DMS79 (cell line): Measurements from ENCODE around the gene FOXE3.

ENCODE experiments used
- DNase-seq: peaks from one replicate; lab custom pipeline; 2025; lab: John Stamatoyannopoulos, UW

The FOXE3 gene

DNA sequence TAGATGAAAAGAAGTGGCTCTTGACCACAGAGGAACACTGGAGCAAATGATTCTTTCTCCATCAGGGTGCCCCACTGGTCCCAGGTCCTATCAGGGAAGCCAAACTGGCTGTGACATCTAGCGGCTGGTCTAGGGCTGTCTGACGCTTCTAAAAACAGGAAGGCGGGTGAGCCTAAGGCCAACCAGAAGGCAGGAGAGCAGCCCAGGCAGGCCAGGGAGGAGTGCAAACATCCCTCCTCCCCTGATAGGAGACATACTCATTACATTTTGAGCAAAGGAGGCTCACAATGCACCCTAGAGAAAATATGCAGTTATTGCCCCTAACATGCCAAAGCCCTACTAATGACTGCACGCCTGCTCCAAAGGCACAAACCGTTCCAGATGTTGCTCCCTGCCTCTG lies 10.4 kb upstream of the FOXE3 start:
- DNase-seq, result no peak

DNA sequence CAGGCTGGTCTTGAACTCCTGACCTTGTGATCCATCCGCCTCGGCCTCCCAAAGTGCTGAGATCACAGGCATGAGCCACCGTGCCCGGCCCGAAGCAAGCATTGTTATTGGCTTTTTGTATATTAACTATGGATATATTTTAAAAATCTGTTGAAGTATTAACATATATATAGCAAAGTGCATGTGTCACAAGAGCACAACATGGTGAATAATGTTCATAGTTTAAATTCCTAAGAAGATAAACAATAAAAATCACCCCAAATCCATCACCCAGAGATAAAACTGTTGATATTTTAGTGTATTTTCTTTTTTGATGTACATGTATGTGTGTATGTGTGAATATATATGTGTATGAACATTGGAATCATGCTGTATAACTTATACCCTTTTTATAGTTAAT lies 9.1 kb upstream of the FOXE3 start:
- no peak for DNase-seq

GRCh38 chr1:47407481-47407880 lies 8.6 kb upstream of the FOXE3 start:
- no peak for DNase-seq

DNA sequence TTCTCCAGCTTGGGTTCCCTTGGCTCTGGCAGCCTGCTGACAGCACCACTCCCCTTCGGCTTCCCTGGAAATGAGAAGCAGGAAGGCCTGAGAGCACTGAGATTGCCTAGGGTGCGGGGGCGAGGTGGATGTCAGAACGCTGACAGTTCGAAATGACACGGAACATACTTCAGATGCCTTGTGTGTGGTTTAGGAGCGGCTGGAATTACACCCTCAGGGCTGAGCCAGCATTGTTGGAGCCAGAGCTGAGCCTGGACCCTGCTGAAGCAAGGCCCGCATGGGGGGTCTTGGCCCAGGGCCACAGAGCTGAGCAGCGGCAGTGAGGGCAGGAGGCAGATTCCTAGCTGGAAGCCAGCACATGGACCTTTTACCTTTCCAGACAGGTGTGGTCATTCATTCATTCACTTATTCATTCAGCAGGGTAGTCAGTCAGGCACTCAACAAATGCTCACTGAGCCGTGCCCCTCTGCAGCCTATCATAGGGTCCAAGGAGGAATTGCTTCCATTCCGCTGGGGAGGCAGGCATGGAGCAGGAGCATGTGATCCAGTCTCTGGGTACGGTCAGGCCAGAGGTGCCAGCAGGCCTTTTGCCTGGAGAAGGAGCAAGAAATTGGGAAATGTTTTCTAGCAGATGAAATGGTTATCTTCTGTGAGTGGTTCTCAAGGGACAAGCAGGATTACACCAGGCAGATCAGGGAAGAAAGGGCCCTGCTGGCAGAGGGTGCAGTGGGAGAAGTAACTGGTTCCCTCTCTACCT lies 6.6 kb upstream of the FOXE3 start:
- no peak for DNase-seq

- DNase-seq, result no peak
These were observed 6.0 kb upstream of the FOXE3 start for GRCh38 chr1:47410068-47410455.

DNA sequence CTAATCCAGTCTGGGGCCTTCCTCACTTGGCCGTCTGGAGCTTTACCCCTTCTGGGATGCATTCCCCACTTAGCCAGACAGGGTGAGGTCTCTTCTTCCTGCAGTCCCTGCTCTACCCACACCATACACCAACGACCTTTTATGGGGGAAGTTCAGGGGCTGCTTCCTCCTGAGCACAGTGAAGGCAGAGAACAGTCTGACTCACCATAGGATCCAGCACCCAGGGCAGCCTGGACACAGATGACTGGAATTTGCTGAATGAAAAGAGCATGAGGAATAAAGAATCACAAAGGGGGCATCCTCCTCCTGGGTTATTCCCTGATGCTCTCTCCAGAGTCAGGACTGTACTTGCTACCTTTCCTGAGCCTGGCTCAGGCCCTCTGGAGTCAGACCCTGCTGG lies 4.6 kb upstream of the FOXE3 start:
- DNase-seq, result no peak

DNA sequence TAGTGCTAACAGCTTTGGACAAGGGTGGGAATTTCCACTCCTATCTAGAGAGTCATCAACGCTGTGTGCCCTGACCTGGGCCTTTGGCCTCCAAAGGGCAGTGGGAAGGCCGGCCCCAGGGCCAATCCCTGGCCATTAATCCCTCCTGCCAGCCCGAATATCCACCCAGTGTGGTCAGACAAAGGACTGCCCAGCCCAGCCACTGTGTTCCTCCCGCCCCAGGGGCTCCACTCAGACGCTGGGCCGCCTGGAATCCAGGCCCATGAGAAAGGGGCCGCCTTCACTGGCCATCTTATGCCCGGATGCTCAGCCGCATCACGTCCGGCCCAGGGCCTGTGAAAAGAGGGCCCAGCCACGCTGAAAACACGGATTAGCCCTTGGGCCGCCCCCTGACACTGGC lies 3.6 kb upstream of the FOXE3 start:
- no peak for DNase-seq

DNA sequence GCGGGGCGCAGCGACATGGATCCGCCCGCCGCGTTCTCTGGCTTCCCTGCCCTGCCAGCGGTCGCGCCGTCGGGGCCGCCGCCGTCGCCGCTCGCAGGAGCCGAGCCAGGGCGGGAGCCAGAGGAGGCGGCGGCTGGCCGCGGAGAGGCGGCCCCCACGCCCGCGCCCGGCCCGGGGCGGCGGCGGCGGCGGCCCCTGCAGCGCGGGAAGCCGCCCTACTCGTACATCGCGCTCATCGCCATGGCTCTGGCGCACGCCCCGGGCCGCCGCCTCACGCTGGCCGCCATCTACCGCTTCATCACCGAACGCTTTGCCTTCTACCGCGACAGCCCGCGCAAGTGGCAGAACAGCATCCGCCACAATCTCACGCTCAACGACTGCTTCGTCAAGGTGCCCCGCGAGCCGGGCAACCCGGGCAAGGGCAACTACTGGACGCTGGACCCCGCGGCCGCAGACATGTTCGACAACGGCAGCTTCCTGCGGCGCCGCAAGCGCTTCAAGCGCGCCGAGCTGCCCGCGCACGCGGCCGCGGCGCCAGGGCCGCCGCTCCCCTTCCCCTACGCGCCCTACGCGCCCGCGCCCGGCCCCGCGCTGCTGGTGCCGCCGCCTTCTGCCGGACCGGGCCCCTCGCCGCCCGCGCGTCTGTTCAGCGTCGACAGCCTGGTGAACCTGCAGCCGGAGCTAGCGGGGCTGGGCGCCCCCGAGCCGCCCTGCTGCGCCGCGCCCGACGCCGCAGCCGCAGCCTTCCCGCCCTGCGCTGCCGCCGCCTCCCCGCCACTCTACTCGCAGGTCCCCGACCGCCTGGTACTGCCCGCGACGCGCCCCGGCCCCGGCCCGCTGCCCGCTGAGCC lies 459 bp downstream of the FOXE3 start:
- no peak for DNase-seq

DNA sequence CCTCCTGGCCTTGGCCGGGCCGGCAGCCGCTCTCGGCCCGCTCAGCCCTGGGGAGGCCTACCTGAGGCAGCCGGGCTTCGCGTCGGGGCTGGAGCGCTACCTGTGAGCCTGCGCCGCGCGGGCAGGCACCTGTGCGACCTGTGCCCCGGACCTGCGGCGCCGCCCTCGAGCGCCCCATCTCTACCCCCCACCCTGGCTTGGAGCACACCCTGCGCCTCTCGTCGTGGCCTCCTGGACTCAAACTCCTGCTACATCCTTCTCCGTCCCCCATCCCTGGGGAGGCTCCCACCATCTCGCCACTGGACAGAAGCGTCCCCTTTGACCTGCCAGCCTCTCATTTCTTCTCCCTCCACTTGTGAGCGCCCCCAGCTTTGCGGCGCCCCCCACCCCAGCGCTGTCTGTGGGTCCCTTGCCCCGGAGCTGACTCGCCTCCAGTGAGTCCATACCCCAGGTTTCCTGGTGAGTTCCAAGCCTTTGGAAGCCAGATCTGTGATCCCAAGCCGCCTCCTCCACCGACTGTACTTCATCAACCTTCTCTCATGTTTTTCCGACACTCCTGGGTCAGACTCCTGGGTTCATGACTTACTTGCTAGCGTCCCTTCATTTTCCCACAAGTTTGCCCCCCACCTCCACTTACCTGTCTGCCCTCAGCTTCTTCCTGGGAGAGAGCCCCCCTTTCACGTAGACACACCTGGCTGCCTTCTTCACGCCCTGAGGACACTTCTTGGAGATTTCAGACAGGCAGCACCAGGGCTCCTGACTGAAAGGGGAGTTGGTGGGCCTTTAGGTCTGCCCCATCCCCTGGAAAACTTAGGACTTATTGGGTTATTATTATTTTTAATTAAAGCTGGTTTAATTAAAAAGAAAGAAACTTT lies 1.3 kb downstream of the FOXE3 start:
- no peak for DNase-seq

GRCh38 chr1:47418122-47418521 lies 2.0 kb downstream of the FOXE3 start:
- no peak for DNase-seq

DNA sequence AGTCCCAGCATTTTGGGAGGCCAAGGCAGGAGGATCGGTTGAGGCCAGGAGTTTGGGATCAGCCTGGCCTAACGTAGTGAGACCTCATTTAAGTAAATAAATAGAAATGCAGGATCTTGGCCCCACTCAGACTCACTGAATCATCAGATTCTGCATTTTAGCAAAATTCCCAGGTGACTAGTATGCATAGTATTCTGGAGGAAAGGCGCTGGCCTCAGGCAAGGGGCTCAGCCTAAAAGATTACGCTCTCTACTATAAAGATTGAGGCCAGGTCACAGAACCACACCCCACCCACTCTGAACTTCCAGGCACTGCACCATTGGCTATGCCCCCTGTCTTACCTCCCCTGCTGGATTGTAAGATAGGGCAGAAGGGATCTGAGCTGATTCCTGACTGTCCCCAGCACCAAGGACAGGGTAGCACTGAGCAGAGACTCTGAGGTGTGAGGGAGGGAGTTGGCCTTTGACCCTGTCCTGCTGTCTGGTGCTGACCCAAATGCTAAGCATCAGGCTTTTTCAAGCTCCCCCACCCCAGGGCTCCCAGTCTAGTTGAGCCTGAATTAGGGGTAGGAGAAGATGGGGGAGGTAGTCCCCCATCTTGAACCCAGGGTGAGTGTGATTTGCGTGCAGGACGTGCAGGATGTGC lies 2.7 kb downstream of the FOXE3 start:
- no peak for DNase-seq

- DNase-seq, result no peak
These were observed 4.5 kb downstream of the FOXE3 start for GRCh38 chr1:47420547-47420946.

- no peak for DNase-seq
These were observed 7.8 kb downstream of the FOXE3 start for GRCh38 chr1:47423872-47424271.

DNA sequence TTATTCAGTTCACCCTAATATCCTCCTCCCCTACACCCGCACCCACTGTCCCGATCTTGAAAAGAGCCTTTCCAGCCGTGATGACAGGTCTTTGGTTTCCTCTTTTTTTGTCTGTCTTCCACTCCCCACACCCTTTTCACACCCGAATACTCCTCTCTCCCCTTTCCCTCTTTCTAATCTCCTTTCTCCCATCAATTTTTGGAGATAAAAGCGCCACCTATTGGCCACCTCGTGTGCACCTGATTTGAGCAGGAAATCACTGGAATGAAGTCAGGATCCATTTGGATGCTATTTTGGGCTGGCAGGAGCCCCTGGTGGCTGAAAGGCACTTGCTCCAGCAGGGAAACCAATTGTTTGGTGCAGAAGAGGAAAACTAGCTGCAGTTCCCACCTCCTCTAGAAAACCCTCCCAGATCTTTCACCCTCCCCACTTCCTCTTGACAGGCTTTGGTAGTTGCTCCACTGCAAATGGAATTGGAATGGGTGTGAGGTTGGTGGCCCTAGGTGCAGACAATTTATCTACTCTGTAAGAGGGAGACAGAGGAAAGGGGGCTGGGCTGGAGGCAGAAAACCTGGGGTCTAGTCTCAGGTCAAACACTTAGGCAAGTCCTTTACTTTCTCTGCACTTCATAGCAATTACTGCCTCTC lies 8.4 kb downstream of the FOXE3 start:
- peak; percentile 34 for DNase-seq

DNA sequence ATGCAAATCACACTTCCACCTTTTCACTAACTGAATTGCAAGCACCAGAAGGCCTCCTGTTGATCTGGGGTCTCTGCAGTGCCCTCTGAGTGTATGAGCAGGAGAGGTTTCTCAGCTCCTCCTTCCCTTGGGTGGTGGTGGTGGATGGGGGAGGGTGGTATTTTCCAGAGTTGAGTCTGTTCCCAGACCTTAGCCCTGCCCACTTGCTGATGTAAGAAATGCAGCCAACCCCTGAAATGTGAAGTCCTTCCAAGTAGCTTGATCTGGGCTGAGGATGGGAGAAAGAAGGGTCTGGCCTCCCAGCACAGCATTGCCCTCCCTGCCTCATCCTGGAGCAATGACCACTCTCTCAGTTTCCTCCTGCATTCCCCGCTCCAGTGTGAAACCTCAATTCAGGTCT lies 15.4 kb downstream of the FOXE3 start:
- DNase-seq, result no peak

DNA sequence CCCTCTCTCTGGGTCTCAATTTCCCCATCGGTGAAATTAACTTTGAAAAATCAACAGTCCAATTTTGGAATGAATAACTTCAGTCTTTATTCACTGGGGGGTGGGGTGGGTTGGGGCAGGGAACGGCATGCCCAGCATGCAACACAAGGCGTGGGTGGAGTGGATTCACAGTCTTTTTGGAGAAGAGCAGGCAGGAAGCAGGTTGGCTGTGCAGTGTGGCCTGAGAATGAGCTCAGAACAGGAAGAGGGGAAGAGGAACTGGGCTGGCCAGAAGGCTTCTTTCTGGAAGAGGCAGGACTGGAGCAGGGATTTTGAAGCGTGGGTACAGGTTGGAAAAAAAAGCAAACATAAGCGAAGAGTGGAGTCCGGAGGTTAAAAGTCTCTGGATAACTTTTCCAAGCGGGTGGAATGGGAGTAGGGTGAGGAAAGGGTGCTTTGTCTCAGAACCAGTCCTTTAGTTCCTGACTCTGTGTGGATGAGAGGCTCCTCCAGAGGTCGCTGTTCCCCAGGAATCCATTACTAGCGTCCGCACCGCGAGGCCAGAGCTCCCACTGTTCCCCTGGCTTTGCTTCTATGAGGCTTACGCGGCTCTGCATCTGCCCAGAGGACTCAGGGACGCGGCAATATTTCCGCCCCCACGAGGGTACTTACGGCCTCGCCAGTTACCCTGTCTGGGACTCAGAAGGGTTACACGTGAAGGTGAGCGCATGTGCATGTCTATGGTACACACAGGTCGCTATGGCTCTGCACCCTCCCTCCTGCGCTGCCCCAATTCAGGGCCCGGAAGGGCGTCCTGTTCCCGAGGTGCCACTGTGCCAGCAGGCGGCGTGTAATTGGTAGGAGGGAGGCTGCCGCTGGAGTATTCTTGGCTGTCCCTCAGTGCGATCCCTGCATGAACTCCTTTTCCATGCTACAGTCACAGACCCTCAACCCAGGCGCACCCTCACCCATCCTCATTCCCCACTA lies 16.3 kb downstream of the FOXE3 start:
- no peak for DNase-seq

GRCh38 chr1:47433037-47433421 lies 16.9 kb downstream of the FOXE3 start:
- DNase-seq, result no peak

- DNase-seq, result no peak
These were observed 17.5 kb downstream of the FOXE3 start for GRCh38 chr1:47433477-47434050.

- no peak for DNase-seq
These were observed 18.2 kb downstream of the FOXE3 start for GRCh38 chr1:47434051-47434842.
